ENCODE data around the gene CDT1.

CDT1 gene

GRCh38 chr16:88772871-88773811 is 30.4 kb upstream of the CDT1 start:
- Mint-ChIP-seq H3K9me3 (no peaks in the 10 kb centered on the region), H3K27ac (ENCODE audit: low read depth) (peak overlapping the region; percentile 79), H3K4me1 (peaks cover 20% of the 10 kb centered on the region), H3K4me3 (no peak overlapping the region), H3K36me3 (ENCODE audit: insufficient read depth) (peaks cover 3% of the 10 kb centered on the region), H3K27me3 (no peaks in the 10 kb centered on the region)
- no peak for DNase-seq (ENCODE audit: low spot score in 2 of 2)
- no peak for ATAC-seq (replicated peaks; ENCODE audit: extremely low read depth, poor library complexity, severe bottlenecking)

- Mint-ChIP-seq H3K9me3 (no peaks in the 10 kb centered on the region), H3K27ac (ENCODE audit: low read depth) (peak overlapping the region; percentile 79), H3K4me1 (peaks cover 25% of the 10 kb centered on the region), H3K36me3 (ENCODE audit: insufficient read depth) (peaks cover 3% of the 10 kb centered on the region), H3K27me3 (no peaks in the 10 kb centered on the region), H3K4me3 (no peak overlapping the region)
- DNase-seq (ENCODE audit: low spot score in 2 of 2) (no peak), ATAC-seq (replicated peaks; ENCODE audit: extremely low read depth, poor library complexity, severe bottlenecking) (no peak)
Measured at GRCh38 chr16:88773812-88774291, 29.7 kb upstream of the CDT1 start.

GRCh38 chr16:88774544-88775393 is 28.8 kb upstream of the CDT1 start:
- no peaks in the 10 kb centered on the region for H3K27me3 Mint-ChIP-seq
- ATAC-seq (replicated peaks; ENCODE audit: extremely low read depth, poor library complexity, severe bottlenecking) (no peak), DNase-seq (ENCODE audit: low spot score in 2 of 2) (no peak)
- H3K4me3 Mint-ChIP-seq = no peak overlapping the region
- peak overlapping the region; percentile 79 for H3K27ac Mint-ChIP-seq (ENCODE audit: low read depth)
- no peaks in the 10 kb centered on the region for H3K9me3 Mint-ChIP-seq
- H3K36me3 Mint-ChIP-seq (ENCODE audit: insufficient read depth) = peaks cover 1% of the 10 kb centered on the region
- peaks cover 22% of the 10 kb centered on the region for H3K4me1 Mint-ChIP-seq

GRCh38 chr16:88775825-88776224 is 27.8 kb upstream of the CDT1 start:
- no peak for ATAC-seq (replicated peaks; ENCODE audit: extremely low read depth, poor library complexity, severe bottlenecking)
- Mint-ChIP-seq H3K9me3 (no peaks in the 10 kb centered on the region), H3K4me3 (no peak overlapping the region), H3K27ac (ENCODE audit: low read depth) (peak overlapping the region; percentile 57), H3K27me3 (no peaks in the 10 kb centered on the region), H3K4me1 (peaks cover 32% of the 10 kb centered on the region), H3K36me3 (ENCODE audit: insufficient read depth) (peaks cover 4% of the 10 kb centered on the region)
- DNase-seq (ENCODE audit: low spot score in 2 of 2) = no peak

- Mint-ChIP-seq H3K4me3 (no peak overlapping the region), H3K4me1 (peaks cover 44% of the 10 kb centered on the region), H3K9me3 (no peaks in the 10 kb centered on the region), H3K36me3 (ENCODE audit: insufficient read depth) (peaks cover 10% of the 10 kb centered on the region), H3K27ac (ENCODE audit: low read depth) (peak overlapping the region; percentile 35), H3K27me3 (no peaks in the 10 kb centered on the region)
- ATAC-seq (replicated peaks; ENCODE audit: extremely low read depth, poor library complexity, severe bottlenecking) = no peak
- no peak for DNase-seq (ENCODE audit: low spot score in 2 of 2)
Measured at GRCh38 chr16:88777471-88778270, 25.9 kb upstream of the CDT1 start.

- no peak for DNase-seq (ENCODE audit: low spot score in 2 of 2)
- ATAC-seq (replicated peaks; ENCODE audit: extremely low read depth, poor library complexity, severe bottlenecking) = no peak
- Mint-ChIP-seq H3K27ac (ENCODE audit: low read depth) (peak overlapping the region; percentile 35), H3K36me3 (ENCODE audit: insufficient read depth) (peaks cover 12% of the 10 kb centered on the region), H3K9me3 (no peaks in the 10 kb centered on the region), H3K4me3 (peak overlapping the region; percentile 20), H3K27me3 (no peaks in the 10 kb centered on the region), H3K4me1 (peaks cover 46% of the 10 kb centered on the region)
Measured at GRCh38 chr16:88778271-88778525, 25.4 kb upstream of the CDT1 start.

- H3K27me3 Mint-ChIP-seq = no peaks in the 10 kb centered on the region
- no peaks in the 10 kb centered on the region for H3K9me3 Mint-ChIP-seq
- DNase-seq (ENCODE audit: low spot score in 2 of 2) (no peak), ATAC-seq (replicated peaks; ENCODE audit: extremely low read depth, poor library complexity, severe bottlenecking) (no peak)
- peak overlapping the region; percentile 20 for H3K4me3 Mint-ChIP-seq
- H3K4me1 Mint-ChIP-seq = peaks cover 50% of the 10 kb centered on the region
- peak overlapping the region; percentile 35 for H3K27ac Mint-ChIP-seq (ENCODE audit: low read depth)
- peaks cover 12% of the 10 kb centered on the region for H3K36me3 Mint-ChIP-seq (ENCODE audit: insufficient read depth)
Measured at GRCh38 chr16:88778541-88779065, 25.0 kb upstream of the CDT1 start.

GRCh38 chr16:88779406-88780141 is 24.0 kb upstream of the CDT1 start:
- peaks cover 12% of the 10 kb centered on the region for H3K36me3 Mint-ChIP-seq (ENCODE audit: insufficient read depth)
- ATAC-seq (replicated peaks; ENCODE audit: extremely low read depth, poor library complexity, severe bottlenecking) (no peak), DNase-seq (ENCODE audit: low spot score in 2 of 2) (no peak)
- peak overlapping the region; percentile 78 for H3K27ac Mint-ChIP-seq (ENCODE audit: low read depth)
- H3K4me3 Mint-ChIP-seq = peak overlapping the region; percentile 71
- peaks cover 53% of the 10 kb centered on the region for H3K4me1 Mint-ChIP-seq
- H3K9me3 Mint-ChIP-seq = no peaks in the 10 kb centered on the region
- no peaks in the 10 kb centered on the region for H3K27me3 Mint-ChIP-seq

GRCh38 chr16:88780142-88781062 is 23.2 kb upstream of the CDT1 start:
- no peaks in the 10 kb centered on the region for H3K9me3 Mint-ChIP-seq
- H3K27ac Mint-ChIP-seq (ENCODE audit: low read depth) = peak overlapping the region; percentile 86
- peaks cover 12% of the 10 kb centered on the region for H3K36me3 Mint-ChIP-seq (ENCODE audit: insufficient read depth)
- peak overlapping the region; percentile 71 for H3K4me3 Mint-ChIP-seq
- ATAC-seq (replicated peaks; ENCODE audit: extremely low read depth, poor library complexity, severe bottlenecking) (no peak), DNase-seq (ENCODE audit: low spot score in 2 of 2) (no peak)
- peaks cover 53% of the 10 kb centered on the region for H3K4me1 Mint-ChIP-seq
- H3K27me3 Mint-ChIP-seq = no peaks in the 10 kb centered on the region

GRCh38 chr16:88781140-88782077 is 22.2 kb upstream of the CDT1 start:
- peaks cover 53% of the 10 kb centered on the region for H3K4me1 Mint-ChIP-seq

More at GRCh38 chr16:88781140-88782077, 22.2 kb upstream of the CDT1 start:
- H3K9me3 Mint-ChIP-seq = no peaks in the 10 kb centered on the region
- ATAC-seq (replicated peaks; ENCODE audit: extremely low read depth, poor library complexity, severe bottlenecking) (peak; percentile 72), DNase-seq (ENCODE audit: low spot score in 2 of 2) (peak in 1 of 2 donors; percentile 52)
- peak overlapping the region; percentile 86 for H3K27ac Mint-ChIP-seq (ENCODE audit: low read depth)
- no peaks in the 10 kb centered on the region for H3K27me3 Mint-ChIP-seq
- peak overlapping the region; percentile 71 for H3K4me3 Mint-ChIP-seq
- peaks cover 10% of the 10 kb centered on the region for H3K36me3 Mint-ChIP-seq (ENCODE audit: insufficient read depth)

Data from central memory CD8-positive, alpha-beta T cell (primary cell).